HS-5 (cell line): ENCODE measurements around the gene GLT1D1.
"Not testable (repeated sequence)": the region's sequence is repeated elsewhere in the genome, so short reads cannot be mapped to it uniquely, and the experiment has no call there.

Experiments
- DNase-seq: peaks from one replicate; pipeline ENCODE4 v3.0.0-alpha.2; 2012; ENCODE audit warnings: low read depth

GLT1D1 gene

DNA sequence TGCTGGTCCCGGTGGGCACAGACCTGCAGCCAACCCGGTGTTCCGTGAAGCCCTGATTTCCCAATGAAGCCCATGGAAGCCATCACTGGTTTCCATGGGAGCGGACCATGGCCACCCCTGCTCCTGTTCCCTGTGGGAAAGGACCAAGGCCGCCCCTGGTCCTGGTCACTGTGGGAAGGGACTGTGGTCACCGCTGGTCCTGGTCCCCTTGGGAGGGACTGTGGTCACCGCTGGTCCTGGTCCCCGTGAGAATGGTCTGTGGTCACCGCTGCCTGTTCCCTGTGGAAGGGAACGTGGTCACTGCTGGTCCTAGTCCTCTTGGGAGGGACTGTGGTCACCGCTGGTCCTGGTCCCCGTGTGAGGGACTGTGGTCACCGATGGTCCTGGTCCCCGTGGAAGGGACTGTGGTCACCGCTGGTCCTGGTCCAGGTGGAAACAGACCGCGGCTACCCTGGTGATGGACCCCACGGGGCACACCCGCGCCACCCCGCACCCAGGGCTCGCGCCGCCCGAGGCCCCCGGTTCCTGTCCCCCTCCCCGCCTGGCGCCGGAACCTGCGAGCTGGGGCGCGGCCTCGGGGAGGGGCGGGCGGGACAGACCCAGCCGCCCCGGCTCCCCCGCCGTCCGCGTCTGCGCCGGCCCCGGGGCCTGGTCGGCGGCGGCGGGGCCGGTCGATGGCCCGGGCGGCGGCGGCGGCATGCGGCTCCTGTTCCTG lies at the start of gene GLT1D1:
Gene GLT1D1, plus strand, starts transcription at position 594 of the 715 bp plus-strand sequence. Its CDS starts 104 bp downstream, at position 698.
- DNase-seq, result no peak

DNA sequence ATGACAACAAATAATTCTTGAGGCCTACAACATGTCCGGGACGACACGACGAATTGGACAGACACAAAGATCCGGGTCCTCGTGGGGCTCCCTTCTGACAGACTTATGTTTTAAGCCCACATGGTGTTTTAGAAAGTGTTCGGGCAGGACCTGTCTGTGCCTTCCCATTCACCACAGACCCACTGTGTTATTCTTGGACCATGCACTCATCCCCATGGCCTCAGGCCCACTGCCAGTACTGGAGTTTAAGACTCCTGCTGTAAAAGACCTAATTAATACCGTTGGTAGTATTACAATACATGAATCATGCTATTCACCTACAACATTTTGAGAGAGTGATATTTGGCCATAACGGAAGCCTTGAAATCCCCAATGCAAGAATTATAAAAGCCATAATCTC lies 49.5 kb upstream of the GLT1D1 start:
- DNase-seq, result no peak

DNA sequence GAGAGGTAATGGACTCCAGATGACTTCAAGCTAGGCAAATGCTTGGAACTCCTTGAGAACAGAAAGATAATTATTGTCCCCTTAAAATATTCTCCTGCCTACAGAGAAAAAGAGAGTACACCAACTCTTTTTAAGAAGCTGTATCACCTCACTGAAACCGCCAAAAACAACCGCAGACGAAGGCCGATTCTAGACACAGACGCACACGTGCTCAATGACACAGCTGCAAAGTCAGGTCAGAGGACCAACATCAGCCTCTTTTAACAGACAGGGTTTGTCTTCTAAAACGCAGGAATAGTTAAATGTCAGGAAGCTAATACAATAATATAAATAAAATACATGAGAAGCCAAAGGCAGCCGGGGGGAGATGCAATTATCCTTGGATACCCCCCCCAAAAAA lies 48.5 kb upstream of the GLT1D1 start:
- DNase-seq, result no peak

DNA sequence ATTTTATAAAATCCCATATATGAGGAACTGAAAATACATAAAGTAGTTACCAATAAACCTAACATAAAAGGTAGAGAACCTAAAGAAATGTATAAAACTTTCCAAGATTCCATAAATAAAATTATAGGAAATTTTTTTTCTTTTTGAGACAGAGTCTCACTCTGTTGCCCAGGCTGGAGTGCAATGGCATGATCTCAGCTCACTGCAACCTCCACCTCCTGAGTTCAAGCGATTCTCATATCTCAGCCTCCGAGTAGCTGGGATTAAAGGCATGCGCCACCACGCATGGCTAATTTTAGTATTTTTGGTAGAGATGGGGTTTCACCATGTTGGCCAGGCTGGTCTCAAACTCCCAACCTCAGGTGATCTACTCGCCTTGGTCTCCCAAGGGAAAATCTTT lies 47.9 kb upstream of the GLT1D1 start:
- not testable (repeated sequence) for DNase-seq

DNA sequence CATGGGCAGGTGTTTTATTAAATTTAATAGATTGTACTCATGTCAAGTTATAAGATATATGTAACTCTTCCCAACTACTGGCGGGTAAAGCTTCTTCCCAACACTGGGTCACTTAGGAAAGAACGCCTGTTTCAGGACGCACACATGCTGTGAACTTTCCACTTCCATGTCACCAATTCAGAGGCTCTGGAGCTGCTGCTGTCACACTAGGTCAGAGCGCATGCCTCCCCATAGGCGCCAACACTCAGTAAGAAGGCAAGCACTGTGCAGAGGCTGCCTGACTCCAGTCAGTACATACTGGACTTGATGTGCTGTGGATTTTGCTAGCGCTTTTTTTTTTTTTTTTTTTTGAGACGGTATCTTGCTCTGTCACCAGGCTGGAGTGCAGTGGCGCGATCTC lies 46.7 kb upstream of the GLT1D1 start:
- DNase-seq, result no peak

DNA sequence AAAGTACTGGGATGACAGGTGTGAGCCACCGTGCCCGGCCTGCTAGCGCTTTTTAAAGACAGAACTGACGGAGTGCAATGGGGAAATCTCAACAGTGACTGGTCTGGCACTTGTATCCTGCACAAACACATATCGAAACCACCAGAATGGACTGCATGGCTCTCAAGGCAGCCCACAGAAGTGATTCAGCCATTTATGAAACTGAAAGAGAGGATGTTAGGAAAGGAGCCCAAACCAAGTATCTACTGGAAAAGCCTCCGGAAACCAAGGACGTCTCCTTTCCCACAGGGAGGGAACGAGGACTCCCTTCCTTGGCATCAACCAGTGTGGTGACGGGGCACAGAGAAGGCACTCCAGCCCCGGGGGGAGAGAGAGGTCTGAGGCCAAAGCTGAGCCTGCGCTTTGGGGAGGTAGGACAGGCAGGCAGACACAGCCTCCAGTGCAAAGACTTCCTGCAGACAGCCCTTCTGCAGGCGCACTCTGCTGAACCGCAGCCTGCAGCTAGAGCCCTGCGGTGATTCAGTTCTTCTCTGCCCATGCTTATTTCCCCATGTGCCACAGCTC lies 46.0 kb upstream of the GLT1D1 start:
- DNase-seq, result no peak

DNA sequence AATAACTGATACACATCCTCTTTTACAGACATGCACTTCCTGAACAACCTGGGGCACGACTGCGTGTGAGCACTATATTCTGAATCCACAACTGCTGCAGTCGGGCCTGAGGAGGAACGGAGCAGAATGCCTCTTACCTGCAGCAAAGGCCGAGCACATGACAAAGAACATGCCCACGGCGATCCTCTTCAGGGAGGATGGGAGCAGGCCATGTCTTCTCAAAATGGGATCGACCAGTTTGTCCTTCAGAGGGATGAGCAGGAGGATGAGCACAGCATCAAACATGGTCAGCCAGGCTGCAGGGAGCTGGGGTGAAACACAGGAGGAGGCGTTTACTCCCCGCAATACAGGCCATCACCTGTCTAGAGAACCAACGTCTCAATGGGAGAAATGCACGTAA lies 44.6 kb upstream of the GLT1D1 start:
- no peak for DNase-seq

DNA sequence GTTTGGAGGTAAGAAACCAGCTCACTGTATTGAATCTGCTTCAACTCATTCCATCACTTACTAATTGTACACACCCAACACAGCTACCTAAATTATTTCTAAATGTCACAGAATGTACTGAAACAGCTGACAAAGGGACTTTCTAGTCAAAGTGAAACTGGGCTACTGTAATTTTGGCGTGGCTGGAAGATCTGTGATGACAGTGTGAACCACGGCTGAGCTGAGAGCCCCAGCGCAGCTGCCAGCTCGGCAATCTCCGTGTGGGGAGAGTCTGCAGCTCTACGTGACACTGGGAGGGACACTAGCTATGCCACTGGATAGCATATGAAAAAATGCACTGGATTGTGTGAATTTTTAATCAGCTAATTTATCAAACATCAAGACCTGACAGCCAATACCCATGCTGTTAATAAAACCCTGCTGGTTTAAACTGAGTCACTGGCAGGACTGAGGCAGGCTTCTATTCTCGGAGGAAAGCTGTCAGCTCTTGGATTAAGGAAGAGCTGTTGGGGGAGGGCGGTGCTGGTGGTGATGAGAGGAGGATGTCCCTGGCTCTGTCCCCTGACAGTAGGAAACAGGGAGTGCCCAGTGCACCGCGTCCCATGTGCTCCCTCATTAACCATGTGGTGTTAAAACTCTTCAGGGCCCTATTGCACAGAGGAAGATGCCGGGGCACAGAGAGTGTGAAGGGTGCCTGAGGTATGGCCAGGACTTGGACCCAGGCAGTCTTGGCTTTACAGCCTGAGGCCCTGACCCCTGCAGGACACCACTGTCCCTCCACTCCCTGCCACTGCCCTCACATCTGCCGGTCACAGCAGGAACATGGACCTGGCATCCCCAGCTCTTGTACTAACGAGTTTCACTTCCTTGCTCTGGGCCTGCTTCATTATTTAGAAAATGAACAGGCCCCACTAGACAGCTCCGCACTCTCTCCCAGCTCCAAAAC lies 42.8 kb upstream of the GLT1D1 start:
- DNase-seq, result no peak

DNA sequence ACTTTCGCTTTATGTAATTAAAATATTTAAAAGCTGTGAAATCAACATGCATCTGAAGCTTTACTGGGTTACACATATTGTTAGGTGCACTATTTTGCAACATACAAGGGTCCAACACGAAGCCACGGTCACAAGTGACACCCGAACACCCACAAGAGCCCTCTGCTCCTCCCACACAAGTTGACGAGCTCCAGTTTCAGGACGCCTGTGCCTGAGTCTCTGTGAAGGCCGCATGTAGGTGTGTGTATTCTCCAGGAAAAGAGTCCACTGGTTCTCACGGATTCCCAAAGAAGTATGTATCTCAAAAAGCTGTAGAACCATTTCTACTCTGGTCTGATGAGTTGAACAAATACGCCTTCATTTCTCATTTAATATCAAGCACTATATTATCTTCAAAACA lies 41.5 kb upstream of the GLT1D1 start:
- no peak for DNase-seq

DNA sequence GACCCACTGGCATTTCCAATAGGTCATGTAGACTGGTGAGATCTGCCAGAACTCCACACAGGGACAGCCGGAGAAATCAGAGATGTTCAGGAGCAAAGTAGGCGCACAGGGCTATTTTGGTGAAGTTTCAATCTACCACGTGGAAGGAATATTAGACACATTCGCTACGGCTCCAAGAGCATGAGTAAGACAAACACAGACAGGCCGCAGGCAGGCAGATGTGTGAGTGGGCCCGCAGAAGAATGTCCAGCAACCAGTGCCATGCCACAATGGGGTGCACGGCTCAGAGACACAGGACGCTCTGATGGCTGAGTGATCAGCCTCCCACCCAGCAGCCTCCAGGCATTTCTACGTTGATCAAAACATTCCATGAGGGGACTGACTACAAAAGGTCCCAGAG lies 39.9 kb upstream of the GLT1D1 start:
- no peak for DNase-seq

DNA sequence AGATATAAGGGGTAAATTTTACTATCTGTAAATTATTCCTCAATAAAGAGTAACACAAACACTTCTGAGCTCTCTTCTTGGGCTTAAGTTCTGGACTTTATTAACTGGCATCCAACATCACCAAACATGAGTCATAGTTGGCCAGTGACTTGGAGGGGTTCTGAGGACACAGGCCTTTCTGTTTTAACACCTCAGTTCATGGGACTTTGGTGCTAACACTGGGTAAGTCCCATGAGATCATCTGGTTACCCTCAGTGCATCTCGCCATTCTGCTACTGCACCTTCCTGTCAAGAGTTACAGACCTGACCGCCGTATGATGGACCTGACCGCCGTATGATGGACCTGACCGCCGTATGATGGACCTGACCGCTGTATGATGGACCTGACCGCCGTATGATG lies 39.4 kb upstream of the GLT1D1 start:
- DNase-seq, result no peak

DNA sequence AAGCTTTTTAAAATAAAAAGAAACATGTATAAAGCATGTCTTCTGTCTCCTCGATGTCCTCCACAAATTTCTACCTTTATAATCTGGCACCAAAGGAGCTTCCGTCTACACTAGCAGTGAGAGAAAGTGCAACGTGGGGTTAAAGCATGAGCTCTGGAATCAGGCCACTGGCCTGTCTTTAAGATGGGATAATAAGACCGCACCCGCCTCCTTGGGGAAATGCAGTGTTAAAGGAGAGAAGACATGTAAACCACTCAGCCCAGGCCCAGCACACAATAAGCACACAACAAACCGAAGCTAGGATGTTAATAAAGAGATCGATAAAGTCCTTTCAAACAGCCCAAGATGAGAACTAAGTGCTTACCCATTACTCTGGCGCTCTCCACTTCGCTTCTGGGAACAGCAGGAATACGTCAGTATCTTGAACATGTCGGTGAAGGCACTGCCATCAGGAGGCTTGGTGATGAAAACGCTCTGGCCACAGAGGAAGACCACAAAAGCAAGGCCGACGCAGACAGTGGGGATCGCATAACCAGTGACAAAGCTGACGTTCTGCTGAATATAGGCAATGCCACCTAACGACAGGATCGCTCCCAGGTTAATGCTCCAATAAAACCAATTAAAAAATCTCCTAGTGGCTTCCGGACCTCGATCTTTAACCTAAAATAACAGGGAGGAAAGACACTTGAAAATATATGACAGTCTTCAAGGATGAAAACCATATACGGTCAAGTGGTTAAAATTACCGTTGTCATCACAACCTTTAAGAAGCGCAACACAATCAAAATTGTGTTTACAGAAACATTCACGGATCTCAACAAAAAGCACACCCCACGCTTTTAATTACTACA lies 38.6 kb upstream of the GLT1D1 start:
- no peak for DNase-seq

DNA sequence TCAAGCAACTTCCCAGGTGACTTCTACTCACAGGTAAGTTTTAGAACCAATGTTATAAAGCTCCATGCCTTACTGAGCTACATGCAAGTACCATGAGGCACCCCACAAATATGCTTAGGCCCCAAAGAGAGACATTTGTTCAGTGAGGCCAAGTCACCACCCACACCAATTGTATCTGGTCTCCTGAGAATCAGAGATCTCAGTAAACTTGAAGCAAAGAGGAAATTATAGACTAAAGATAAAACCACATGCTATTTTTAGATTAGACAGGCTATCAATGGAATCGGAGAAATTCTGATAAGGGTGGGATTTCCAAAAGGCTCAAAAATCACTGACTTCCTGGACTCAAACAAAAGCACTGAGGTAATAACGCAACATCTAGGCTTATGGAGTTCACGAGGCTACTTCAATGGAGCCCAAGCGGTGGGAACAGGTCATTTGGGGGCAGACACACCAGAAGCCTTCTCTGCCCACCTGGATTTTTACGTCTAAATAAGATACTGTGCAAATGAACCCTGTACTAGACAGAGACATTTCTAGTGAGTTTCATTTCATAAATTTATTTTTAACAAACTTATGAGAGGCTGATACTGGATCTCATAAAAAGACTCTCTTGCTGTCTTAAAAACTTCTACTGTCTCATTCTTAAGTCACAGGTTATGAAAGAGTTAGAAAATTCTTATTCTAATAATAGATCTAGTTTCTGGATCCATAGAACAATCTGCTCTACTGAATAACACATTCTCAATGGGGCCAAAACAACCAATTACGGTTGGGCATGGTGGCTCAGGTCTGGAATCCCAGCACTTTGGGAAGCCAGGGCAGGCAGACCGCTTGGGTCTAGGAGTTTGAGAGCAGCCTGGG lies 37.3 kb upstream of the GLT1D1 start:
- DNase-seq, result no peak

DNA sequence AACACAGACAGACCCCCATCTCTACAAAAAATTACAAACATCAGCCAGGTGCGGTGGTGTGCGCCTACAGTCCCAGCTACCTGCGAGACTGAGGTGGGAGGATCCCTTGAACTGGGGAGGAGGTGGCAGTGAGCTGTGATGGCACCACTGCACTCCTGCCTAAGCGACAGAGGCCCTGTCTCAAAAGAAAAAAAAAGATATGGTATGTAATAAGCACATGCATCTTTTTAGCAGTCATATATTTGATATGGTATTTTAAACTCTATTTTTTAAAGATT lies 36.7 kb upstream of the GLT1D1 start:
- DNase-seq, result no peak

DNA sequence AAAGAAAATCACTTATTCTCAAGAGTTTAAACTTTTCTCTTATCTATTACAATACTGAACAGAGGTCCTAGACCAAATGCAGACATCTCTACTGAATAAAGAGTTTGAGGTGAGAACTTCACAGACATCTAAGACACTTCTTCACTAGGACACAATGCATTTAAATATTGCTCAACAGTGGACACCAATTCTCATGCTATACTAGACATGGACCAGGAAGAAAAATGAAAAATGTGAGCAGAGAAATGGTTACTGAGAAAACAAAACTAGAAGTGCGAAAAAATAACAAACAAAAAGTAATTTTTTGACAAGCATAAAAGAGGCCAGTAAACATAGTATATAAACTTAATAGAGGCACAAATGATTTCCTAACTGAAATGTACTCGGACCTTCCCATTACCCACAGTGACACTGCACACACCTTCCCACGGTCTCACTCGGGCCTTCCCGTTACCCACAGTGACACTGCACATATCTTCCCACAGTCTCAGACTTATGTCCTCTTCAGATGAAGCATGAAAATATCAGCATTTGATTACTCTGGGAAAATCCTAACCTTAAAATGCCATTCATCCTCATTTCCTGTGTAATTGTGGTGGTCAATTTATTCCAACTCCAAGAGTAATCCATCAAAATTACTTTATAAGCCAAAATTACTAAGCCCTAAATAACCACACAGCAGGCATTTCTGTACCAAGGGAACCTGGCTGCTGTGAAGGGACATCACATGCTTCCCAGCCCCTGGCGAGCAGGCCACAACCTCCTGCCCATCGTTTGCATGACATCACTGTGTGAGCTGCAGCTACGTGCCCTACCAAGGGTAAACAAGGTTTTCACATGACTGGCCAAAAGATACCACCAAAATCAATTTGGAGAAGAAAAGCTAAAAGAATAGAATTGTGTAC lies 35.9 kb upstream of the GLT1D1 start:
- no peak for DNase-seq

DNA sequence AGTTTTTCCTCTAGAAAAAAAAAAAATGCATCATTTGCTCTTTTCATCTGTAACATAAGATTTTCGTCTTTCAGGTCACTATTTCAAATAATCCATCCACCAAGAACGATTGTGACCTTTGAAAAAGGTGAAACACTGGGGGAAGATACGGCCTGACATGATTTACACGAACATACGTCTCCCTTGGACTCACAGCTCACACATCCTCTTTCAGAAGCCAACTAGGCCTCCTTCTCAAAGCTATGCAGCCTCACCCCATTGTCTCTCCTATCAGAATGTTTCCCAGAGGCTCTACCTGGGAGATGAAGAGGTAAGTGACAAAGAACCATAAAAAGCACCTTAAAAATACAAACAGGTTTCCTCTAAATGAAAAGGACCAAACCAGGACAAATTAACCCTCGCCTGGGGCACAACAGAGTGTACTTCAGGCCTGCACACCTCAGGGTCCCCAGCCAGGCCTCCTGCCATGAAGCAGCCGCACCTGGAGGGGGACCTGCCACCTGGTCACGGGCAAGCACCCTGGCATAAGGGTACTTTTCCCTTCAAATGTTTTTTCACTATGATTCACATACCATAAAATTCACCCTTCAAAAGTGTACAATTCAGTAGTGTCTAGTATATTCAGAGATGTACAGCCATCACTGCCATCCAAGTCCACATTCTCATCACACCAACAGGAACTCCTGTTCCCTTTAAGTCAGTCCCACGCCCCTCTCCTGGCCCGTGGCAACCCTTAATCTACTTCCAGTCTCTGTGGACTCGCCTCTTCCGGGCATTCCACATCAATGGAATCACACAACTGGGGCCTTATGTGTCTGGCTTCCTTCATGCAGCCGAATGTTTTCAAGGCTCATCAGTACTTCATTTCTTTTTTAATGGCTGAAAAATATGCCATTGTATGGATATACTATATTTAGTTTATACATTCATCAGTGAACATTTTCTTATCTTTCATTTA lies 34.9 kb upstream of the GLT1D1 start:
- DNase-seq, result no peak

DNA sequence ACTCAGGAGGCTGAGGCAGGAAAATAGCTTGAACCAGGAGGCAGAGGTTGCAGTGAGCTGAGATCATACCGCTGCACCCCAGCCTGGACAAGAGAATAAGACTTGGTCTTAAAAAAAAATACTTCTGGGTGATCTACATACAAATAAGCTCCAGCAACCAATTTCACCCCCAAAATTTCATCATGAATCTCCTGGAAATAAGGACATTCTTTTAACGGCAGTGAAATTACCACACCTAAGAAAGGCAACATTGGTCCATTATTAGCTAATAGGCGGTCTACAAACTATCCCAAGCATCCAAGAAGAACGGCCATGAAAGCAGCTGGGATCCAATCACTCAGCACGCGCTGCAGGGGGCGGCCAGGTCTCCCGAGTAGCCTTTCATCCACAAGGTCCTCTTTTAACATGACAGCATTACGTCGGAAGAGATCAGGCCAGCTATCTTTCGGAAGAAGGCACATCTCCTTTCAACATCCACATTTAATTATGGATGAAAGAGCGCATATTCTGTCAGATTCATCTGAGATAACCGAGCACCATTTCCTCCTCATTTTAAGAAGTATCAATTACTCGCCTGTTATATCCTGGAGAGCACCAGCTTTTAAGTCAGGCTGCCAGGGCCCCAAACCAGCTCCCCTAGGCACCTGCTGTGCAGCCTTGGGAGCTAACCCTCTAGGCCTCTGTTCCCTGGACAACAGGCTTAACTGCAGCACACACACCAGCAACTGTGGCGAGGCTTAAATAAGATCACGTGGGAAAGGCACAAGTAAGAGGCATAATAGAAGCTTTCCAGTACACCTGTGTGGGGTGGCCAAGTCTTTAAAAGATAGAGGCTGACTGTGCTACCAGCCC lies 33.8 kb upstream of the GLT1D1 start:
- DNase-seq, result no peak

DNA sequence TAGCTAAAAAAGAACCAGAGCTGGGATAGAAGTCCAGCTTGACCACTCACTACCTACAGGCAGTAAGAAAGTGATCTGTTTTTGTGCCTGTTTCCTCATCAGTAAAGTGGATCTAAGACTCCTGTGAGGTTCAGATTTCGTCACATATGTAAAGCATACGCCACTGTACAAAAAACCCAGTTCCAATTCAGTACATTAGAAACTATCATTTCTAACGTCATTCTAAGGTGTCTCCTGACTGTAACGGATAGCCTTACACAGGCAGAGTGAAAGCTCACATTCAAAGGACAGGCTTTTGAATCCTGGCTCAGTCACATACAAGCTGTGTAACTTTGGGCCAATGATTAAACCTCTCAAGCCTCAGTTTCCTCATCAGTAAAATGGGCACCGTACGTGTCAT lies 33.0 kb upstream of the GLT1D1 start:
- no peak for DNase-seq
